ENCODE measurements around the gene ATP10B. TPM values are rescaled to one million over a fixed set of nuclear protein-coding genes. Genes with fewer than 3 reads are reported as not detected.

The ATP10B gene
- total RNA-seq, 1 donor from 2014 or later, result not detected

GRCh38 chr5:160675988-160676387 lies 176.0 kb downstream of the ATP10B start:
- ATAC-seq, result peak; percentile 54
- DNase-seq, result no peak
- H3K9me3 ChIP-seq, result no peaks in the 10 kb centered on the region
- H3K4me1 ChIP-seq, result no peaks in the 10 kb centered on the region
- intact Hi-C loops (cut with DNase I), result no loop called here
- no peaks in the 10 kb centered on the region for H3K27me3 ChIP-seq
- no peak overlapping the region for H3K27ac ChIP-seq
- TF ChIP-seq CTCF (IDR thresholded peaks at IDR 0.05), result no peak
- no peaks in the 10 kb centered on the region for H3K36me3 ChIP-seq
- H3K4me3 ChIP-seq, result no peak overlapping the region

GRCh38 chr5:160674901-160675300 lies 177.1 kb downstream of the ATP10B start:
- no peak for DNase-seq
- H3K4me1 ChIP-seq, result no peaks in the 10 kb centered on the region
- no peak for TF ChIP-seq CTCF (IDR thresholded peaks at IDR 0.05)
- no peak overlapping the region for H3K4me3 ChIP-seq
- H3K27me3 ChIP-seq, result no peaks in the 10 kb centered on the region
- H3K36me3 ChIP-seq, result no peaks in the 10 kb centered on the region
- no peaks in the 10 kb centered on the region for H3K9me3 ChIP-seq
- no peak overlapping the region for H3K27ac ChIP-seq
- ATAC-seq, result no peak
- intact Hi-C loops (cut with DNase I), result no loop called here

- no peak for TF ChIP-seq CTCF (IDR thresholded peaks at IDR 0.05)
- ATAC-seq, result no peak
- Histone ChIP-seq H3K4me3 (no peak overlapping the region), H3K27ac (no peak overlapping the region), H3K36me3 (no peaks in the 10 kb centered on the region), H3K27me3 (no peaks in the 10 kb centered on the region), H3K4me1 (no peaks in the 10 kb centered on the region), H3K9me3 (no peaks in the 10 kb centered on the region)
- no peak for DNase-seq
- intact Hi-C loops (cut with DNase I), result no loop called here
These were observed 179.5 kb downstream of the ATP10B start for GRCh38 chr5:160672521-160672920.

- no peaks in the 10 kb centered on the region for H3K4me1 ChIP-seq
These were observed 183.7 kb downstream of the ATP10B start for GRCh38 chr5:160668356-160668755.

GRCh38 chr5:160667160-160667559 lies 184.9 kb downstream of the ATP10B start:
- Histone ChIP-seq H3K36me3 (no peaks in the 10 kb centered on the region), H3K27me3 (no peaks in the 10 kb centered on the region), H3K27ac (no peak overlapping the region), H3K9me3 (no peaks in the 10 kb centered on the region), H3K4me1 (no peaks in the 10 kb centered on the region), H3K4me3 (no peak overlapping the region)
- DNase-seq (no peak), ATAC-seq (no peak)
- intact Hi-C loops (cut with DNase I), result no loop called here
- TF ChIP-seq CTCF (IDR thresholded peaks at IDR 0.05), result no peak

More at GRCh38 chr5:160668356-160668755, 183.7 kb downstream of the ATP10B start:
- intact Hi-C loops (cut with DNase I), result no loop called here
- H3K36me3 ChIP-seq, result no peaks in the 10 kb centered on the region
- ATAC-seq (no peak), DNase-seq (no peak)
- H3K27ac ChIP-seq, result no peak overlapping the region
- no peak overlapping the region for H3K4me3 ChIP-seq
- H3K27me3 ChIP-seq, result no peaks in the 10 kb centered on the region
- no peaks in the 10 kb centered on the region for H3K9me3 ChIP-seq
- TF ChIP-seq CTCF (IDR thresholded peaks at IDR 0.05), result no peak

GRCh38 chr5:160665460-160665859 lies 186.6 kb downstream of the ATP10B start:
- TF ChIP-seq CTCF (IDR thresholded peaks at IDR 0.05), result no peak
- no peak overlapping the region for H3K27ac ChIP-seq
- no peak for ATAC-seq
- H3K9me3 ChIP-seq, result no peaks in the 10 kb centered on the region
- no peaks in the 10 kb centered on the region for H3K36me3 ChIP-seq
- no peaks in the 10 kb centered on the region for H3K4me1 ChIP-seq
- intact Hi-C loops (cut with DNase I), result no loop called here
- DNase-seq, result no peak
- no peak overlapping the region for H3K4me3 ChIP-seq
- H3K27me3 ChIP-seq, result no peaks in the 10 kb centered on the region

Data from upper lobe of right lung (tissue), 1 donor.